ENCODE results near the gene RAB11A. TPM values are rescaled to one million over a fixed set of nuclear protein-coding genes. Genes with fewer than 3 reads are reported as not detected.

RAB11A gene
- total and polyA plus RNA-seq, 2 experiments from 2014 or later, result 163 to 259 TPM

- TF ChIP-seq CTCF (IDR thresholded peaks at IDR 0.05; ENCODE audit: low read depth, low read length), result no peak
- Histone ChIP-seq H3K36me3 (no peaks in the 10 kb centered on the region), H3K9me3 (ENCODE audit: low read depth) (no peaks in the 10 kb centered on the region), H3K4me3 (no peak overlapping the region), H3K27ac (no peak overlapping the region), H3K27me3 (no peaks in the 10 kb centered on the region), H3K4me1 (ENCODE audit: low read depth) (no peaks in the 10 kb centered on the region)
- no peak for DNase-seq (ENCODE audit: low read depth in 1 of 2, low spot score in 1 of 2)
Measured at GRCh38 chr15:65936282-65936681, 67.0 kb downstream of the RAB11A start.

GRCh38 chr15:65937054-65937453, 67.8 kb downstream of the RAB11A start:
- no peaks in the 10 kb centered on the region for H3K9me3 ChIP-seq (ENCODE audit: low read depth)
- no peaks in the 10 kb centered on the region for H3K36me3 ChIP-seq
- H3K27ac ChIP-seq, result no peak overlapping the region
- H3K4me1 ChIP-seq (ENCODE audit: low read depth), result no peaks in the 10 kb centered on the region
- no peak for DNase-seq (ENCODE audit: low read depth in 1 of 2, low spot score in 1 of 2)
- no peak overlapping the region for H3K4me3 ChIP-seq
- no peaks in the 10 kb centered on the region for H3K27me3 ChIP-seq
- TF ChIP-seq CTCF (IDR thresholded peaks at IDR 0.05; ENCODE audit: low read depth, low read length), result no peak

GRCh38 chr15:65937476-65937875, 68.2 kb downstream of the RAB11A start:
- H3K4me1 ChIP-seq (ENCODE audit: low read depth), result no peaks in the 10 kb centered on the region
- DNase-seq (ENCODE audit: low read depth in 1 of 2, low spot score in 1 of 2), result no peak
- no peak overlapping the region for H3K27ac ChIP-seq
- H3K4me3 ChIP-seq, result no peak overlapping the region
- H3K9me3 ChIP-seq (ENCODE audit: low read depth), result no peaks in the 10 kb centered on the region
- no peak for TF ChIP-seq CTCF (IDR thresholded peaks at IDR 0.05; ENCODE audit: low read depth, low read length)
- no peaks in the 10 kb centered on the region for H3K36me3 ChIP-seq
- H3K27me3 ChIP-seq, result no peaks in the 10 kb centered on the region

GRCh38 chr15:65938604-65939003, 69.3 kb downstream of the RAB11A start:
- no peak for DNase-seq (ENCODE audit: low read depth in 1 of 2, low spot score in 1 of 2)
- TF ChIP-seq CTCF (IDR thresholded peaks at IDR 0.05; ENCODE audit: low read depth, low read length), result no peak
- H3K27ac ChIP-seq, result no peak overlapping the region

GRCh38 chr15:65939901-65940617, 70.8 kb downstream of the RAB11A start:
- no peaks in the 10 kb centered on the region for H3K36me3 ChIP-seq
- no peak overlapping the region for H3K4me3 ChIP-seq
- TF ChIP-seq CTCF (IDR thresholded peaks at IDR 0.05; ENCODE audit: low read depth, low read length), result no peak
- no peak overlapping the region for H3K27ac ChIP-seq
- H3K4me1 ChIP-seq (ENCODE audit: low read depth), result no peaks in the 10 kb centered on the region
- no peaks in the 10 kb centered on the region for H3K27me3 ChIP-seq
- DNase-seq (ENCODE audit: low read depth in 1 of 2, low spot score in 1 of 2), result peak in 1 of 2 donors; percentile 77
- no peaks in the 10 kb centered on the region for H3K9me3 ChIP-seq (ENCODE audit: low read depth)

More at GRCh38 chr15:65938604-65939003, 69.3 kb downstream of the RAB11A start:
- H3K4me3 ChIP-seq, result no peak overlapping the region
- no peaks in the 10 kb centered on the region for H3K4me1 ChIP-seq (ENCODE audit: low read depth)
- H3K9me3 ChIP-seq (ENCODE audit: low read depth), result no peaks in the 10 kb centered on the region
- no peaks in the 10 kb centered on the region for H3K27me3 ChIP-seq
- H3K36me3 ChIP-seq, result no peaks in the 10 kb centered on the region
